ENCODE data around the gene F2.

DNA sequence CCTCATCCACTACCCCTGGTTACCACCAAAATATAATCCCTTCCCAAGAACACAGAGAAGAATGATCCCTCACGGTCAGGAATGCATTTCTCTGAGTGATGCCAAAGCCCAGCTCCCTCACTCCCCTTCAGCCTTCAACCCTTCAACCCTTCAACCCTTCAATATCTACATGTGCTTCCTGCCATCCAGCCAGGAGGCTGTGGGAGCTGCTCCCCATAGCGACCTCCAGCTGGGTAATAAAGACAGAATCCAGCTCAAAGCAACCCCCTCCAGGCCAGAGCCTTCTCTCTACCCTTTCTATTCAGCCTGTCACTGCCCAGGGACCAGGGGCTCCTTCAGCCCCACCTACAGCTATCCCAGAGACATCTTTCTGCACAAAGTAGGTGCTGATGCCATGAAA lies 21.3 kb upstream of the F2 start:
- TF ChIP-seq, protein P1, sequence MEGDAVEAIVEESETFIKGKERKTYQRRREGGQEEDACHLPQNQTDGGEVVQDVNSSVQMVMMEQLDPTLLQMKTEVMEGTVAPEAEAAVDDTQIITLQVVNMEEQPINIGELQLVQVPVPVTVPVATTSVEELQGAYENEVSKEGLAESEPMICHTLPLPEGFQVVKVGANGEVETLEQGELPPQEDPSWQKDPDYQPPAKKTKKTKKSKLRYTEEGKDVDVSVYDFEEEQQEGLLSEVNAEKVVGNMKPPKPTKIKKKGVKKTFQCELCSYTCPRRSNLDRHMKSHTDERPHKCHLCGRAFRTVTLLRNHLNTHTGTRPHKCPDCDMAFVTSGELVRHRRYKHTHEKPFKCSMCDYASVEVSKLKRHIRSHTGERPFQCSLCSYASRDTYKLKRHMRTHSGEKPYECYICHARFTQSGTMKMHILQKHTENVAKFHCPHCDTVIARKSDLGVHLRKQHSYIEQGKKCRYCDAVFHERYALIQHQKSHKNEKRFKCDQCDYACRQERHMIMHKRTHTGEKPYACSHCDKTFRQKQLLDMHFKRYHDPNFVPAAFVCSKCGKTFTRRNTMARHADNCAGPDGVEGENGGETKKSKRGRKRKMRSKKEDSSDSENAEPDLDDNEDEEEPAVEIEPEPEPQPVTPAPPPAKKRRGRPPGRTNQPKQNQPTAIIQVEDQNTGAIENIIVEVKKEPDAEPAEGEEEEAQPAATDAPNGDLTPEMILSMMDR (conservative IDR thresholded peaks at IDR 0.05 in 1 of 2, IDR thresholded peaks at IDR 0.05 in 1 of 2; ENCODE audit: low read depth in 1 of 2, low read length in 2 of 2): no peak
- TF ChIP-seq EZH2 (IDR thresholded peaks at IDR 0.05; ENCODE audit: low read length, missing control alignments): no peak

Measured in fibroblast of lung (primary cell).